OCI-LY1 (cell line): ENCODE measurements around the gene ANKRD37.
A peak's percentile ranks its signal among the peaks of the same experiment; 100 is the strongest.

ENCODE experiments used
- H2AFZ ChIP-seq: fragments of 200-600 bp; sonication (generic), shearing (Covaris generic); 2 replicates; pipeline ENCODE4 v1.6.0; 2014; ENCODE audit warnings: antibody characterized with exemption, mild to moderate bottlenecking, low read length
- H3F3A ChIP-seq: fragments of 200-600 bp; sonication (generic), shearing (Covaris generic); 2 replicates; pipeline ENCODE4 v1.6.0; 2014; ENCODE audit warnings: mild to moderate bottlenecking, antibody characterized with exemption, low read length, moderate library complexity; ENCODE audit not compliant: insufficient read depth
- H3K27ac ChIP-seq: fragments of 200-600 bp; sonication (generic); 2 replicates; pipeline ENCODE4 v1.5.1; 2014; ENCODE audit warnings: low read length, mixed run types, mild to moderate bottlenecking, low read depth; ENCODE audit not compliant: poor library complexity, severe bottlenecking
- H3K27me3 ChIP-seq: fragments of 200-600 bp; sonication (generic); 2 replicates; pipeline ENCODE4 v1.6.0; 2014; ENCODE audit warnings: antibody characterized with exemption, mild to moderate bottlenecking, low read length, moderate library complexity; ENCODE audit not compliant: insufficient read depth
- H3K36me3 ChIP-seq: fragments of 200-600 bp; sonication (generic); 2 replicates; pipeline ENCODE4 v1.6.1; 2014; ENCODE audit warnings: mild to moderate bottlenecking, antibody characterized with exemption, low read length, moderate library complexity, mixed read lengths; ENCODE audit not compliant: insufficient read depth
- H3K4me1 ChIP-seq: fragments of 200-600 bp; sonication (generic); 2 replicates; pipeline ENCODE4 v1.5.1; 2014; ENCODE audit warnings: mild to moderate bottlenecking, low read length, moderate library complexity; ENCODE audit not compliant: insufficient read depth, severe bottlenecking
- H3K4me2 ChIP-seq: fragments of 200-600 bp; sonication (generic), shearing (Covaris generic); 2 replicates; pipeline ENCODE4 v1.6.1; 2014; ENCODE audit warnings: low read length
- H3K4me3 ChIP-seq: fragments of 200-600 bp; sonication (generic); 2 replicates; pipeline ENCODE4 v1.5.1; 2014; ENCODE audit warnings: low read length, low read depth, mild to moderate bottlenecking, mixed read lengths; ENCODE audit not compliant: poor library complexity, severe bottlenecking
- H3K79me2 ChIP-seq: fragments of 200-600 bp; shearing (Covaris generic); 2 replicates; pipeline ENCODE4 v1.6.1; 2016; ENCODE audit warnings: mixed run types, low read length, mixed read lengths; ENCODE audit not compliant: insufficient read depth
- H3K9ac ChIP-seq: fragments of 200-600 bp; sonication (generic), shearing (Covaris generic); 2 replicates; pipeline ENCODE4 v1.6.1; 2014; ENCODE audit warnings: mild to moderate bottlenecking, low read length, mixed read lengths
- H3K9me2 ChIP-seq: fragments of 200-600 bp; sonication (generic), shearing (Covaris generic); 2 replicates; pipeline ENCODE4 v1.6.1; 2014; ENCODE audit warnings: low read depth, mild to moderate bottlenecking, low read length, mixed read lengths
- H3K9me3 ChIP-seq: fragments of 200-600 bp; shearing (Covaris generic); 2 replicates; pipeline ENCODE4 v1.6.1; 2014; ENCODE audit warnings: low read length, mixed read lengths
- H4K20me1 ChIP-seq: fragments of 200-600 bp; sonication (generic), shearing (Covaris generic); 2 replicates; pipeline ENCODE4 v1.6.0; 2016; ENCODE audit warnings: mild to moderate bottlenecking, low read length; ENCODE audit not compliant: insufficient read depth
- CTCF ChIP-seq: fragments of 200-600 bp; sonication (generic), shearing (Covaris generic); IDR thresholded peaks from 2 replicates; pipeline ENCODE4 v1.5.1; 2017; ENCODE audit warnings: mild to moderate bottlenecking, antibody characterized with exemption, low read length, moderate library complexity, mixed read lengths
- EZH2 ChIP-seq: fragments of 200-600 bp; sonication (generic), shearing (Covaris generic); IDR thresholded peaks from 2 replicates; pipeline ENCODE4 v1.8.0; 2017; ENCODE audit warnings: borderline replicate concordance, mixed run types, mild to moderate bottlenecking, antibody characterized with exemption, low read length, moderate library complexity, mixed read lengths

The ANKRD37 gene

GRCh38 chr4:185396724-185397385 lies at the start of gene ANKRD37:
TSS of gene ANKRD37 (plus strand) at chr4:185396841. CDS start at chr4:185396924, 83 bp downstream.
- H3K9me3 ChIP-seq = no peaks in the 10 kb centered on the region
- H4K20me1 ChIP-seq = no peaks in the 10 kb centered on the region
- H3K4me1 ChIP-seq = peaks cover 57% of the 10 kb centered on the region
- TF ChIP-seq CTCF (no peak), EZH2 (no peak)
- 0 out of 2 replicates have a peak, but pooled peaks cover 2% of the 10 kb centered on the region for H3F3A ChIP-seq
- no peak within 1 kb of the TSS for H2AFZ ChIP-seq
- H3K4me3 ChIP-seq = peak within 1 kb of the TSS; percentile 66
- H3K36me3 ChIP-seq = peaks cover 33% of the 10 kb centered on the region; the same call in 1 of the 2 replicates
- H3K79me2 ChIP-seq = no peaks in the 10 kb centered on the region
- H3K9me2 ChIP-seq = no peaks in the 10 kb centered on the region
- no peaks in the 10 kb centered on the region for H3K27me3 ChIP-seq
- H3K4me2 ChIP-seq = peak within 1 kb of the TSS; percentile 93
- peak within 1 kb of the TSS; percentile 71 for H3K9ac ChIP-seq
- H3K27ac ChIP-seq = peak within 1 kb of the TSS; percentile 44

DNA sequence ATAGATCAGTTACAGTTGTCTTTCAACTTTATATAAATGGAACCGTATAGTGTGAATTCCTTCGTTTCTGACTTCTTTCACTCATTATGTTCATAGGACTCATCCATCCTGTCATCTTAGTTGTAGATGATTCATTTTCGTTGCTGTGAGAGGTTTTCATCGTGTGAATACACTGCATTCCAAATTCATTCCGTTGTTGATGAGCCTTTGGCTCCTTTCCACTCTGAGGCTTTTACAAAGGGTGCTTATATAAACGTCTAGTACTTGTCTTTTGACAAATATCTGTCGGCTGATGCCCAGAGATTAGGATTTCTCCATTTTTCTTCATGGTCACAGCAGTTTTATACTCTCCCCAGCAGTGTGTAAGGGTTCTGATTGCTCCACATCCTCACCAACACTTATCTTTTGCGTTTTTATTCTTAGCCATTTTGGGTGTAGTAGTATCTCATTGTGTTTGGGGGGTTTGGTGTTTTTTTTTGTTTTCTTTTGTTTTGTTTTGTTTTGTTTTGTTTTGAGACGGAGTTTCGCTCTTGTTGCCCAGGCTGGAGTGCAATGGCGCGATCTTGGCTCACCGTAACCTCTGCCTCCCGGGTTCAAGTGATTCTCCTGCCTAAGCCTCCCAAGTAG lies 49.6 kb upstream of the ANKRD37 start:
- H2AFZ ChIP-seq = no peak overlapping the region
- no peaks in the 10 kb centered on the region for H3K9me2 ChIP-seq
- H3F3A ChIP-seq = no peaks in the 10 kb centered on the region
- peaks cover 20% of the 10 kb centered on the region for H3K4me1 ChIP-seq
- H3K4me3 ChIP-seq = no peak overlapping the region
- no peak overlapping the region for H3K9ac ChIP-seq
- no peaks in the 10 kb centered on the region for H4K20me1 ChIP-seq
- TF ChIP-seq CTCF = no peak
- no peak for TF ChIP-seq EZH2
- no peaks in the 10 kb centered on the region for H3K27me3 ChIP-seq
- no peak overlapping the region for H3K27ac ChIP-seq
- H3K79me2 ChIP-seq = no peaks in the 10 kb centered on the region
- H3K36me3 ChIP-seq = peaks cover 82% of the 10 kb centered on the region
- H3K9me3 ChIP-seq = no peaks in the 10 kb centered on the region
- no peak overlapping the region for H3K4me2 ChIP-seq

GRCh38 chr4:185351691-185352090 lies 45.0 kb upstream of the ANKRD37 start:
- TF ChIP-seq EZH2 = no peak
- TF ChIP-seq CTCF = no peak
- H3K4me1 ChIP-seq = peaks cover 19% of the 10 kb centered on the region
- H3F3A ChIP-seq = no peaks in the 10 kb centered on the region
- H3K27me3 ChIP-seq = no peaks in the 10 kb centered on the region
- no peaks in the 10 kb centered on the region for H3K79me2 ChIP-seq
- no peaks in the 10 kb centered on the region for H3K9me3 ChIP-seq
- H3K36me3 ChIP-seq = peaks cover 72% of the 10 kb centered on the region
- no peak overlapping the region for H3K4me2 ChIP-seq
- H4K20me1 ChIP-seq = no peaks in the 10 kb centered on the region
- no peak overlapping the region for H3K9ac ChIP-seq
- no peak overlapping the region for H3K4me3 ChIP-seq
- no peaks in the 10 kb centered on the region for H3K9me2 ChIP-seq
- no peak overlapping the region for H2AFZ ChIP-seq
- H3K27ac ChIP-seq = peak overlapping the region; percentile 84
